ENCODE measurements around the gene RUNX3.

Gene RUNX3

DNA sequence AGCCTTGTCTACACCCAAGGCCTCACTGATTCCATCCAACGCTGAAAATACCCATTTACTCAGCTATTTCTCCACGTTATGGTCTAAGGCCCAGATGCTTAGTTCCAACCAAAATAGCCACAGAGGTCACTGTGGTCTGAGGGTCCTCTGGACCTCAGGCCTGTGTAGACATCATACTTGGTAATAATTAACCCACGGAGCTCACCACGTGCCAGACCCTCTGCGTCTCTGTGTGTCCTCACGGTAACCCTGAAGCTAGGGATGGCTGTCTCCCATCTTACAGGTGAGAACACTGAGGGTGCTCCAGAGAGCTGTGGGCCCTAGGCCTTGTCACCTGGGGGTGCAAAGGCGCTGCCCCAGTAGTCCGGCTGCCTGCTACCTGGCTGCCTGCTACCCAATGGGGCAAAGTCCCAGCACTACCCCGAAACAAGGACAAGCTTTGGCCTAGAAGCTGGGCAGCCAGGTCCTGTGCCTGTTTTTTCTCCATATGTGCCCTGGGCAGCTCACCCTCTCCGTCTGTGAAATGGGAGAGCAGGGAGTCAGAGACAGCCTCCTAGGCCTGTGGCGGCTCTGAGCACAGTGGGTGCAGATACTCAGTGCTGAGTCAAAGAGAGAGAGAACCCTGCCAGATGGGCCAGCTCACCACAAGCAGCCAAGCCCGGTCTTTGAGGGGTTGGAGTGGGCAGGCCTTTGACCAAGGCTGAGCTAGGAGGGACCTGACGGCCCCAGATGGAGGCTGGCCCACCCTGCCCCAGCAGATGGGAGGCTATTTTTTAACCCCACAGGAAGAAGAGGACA lies 17.0 kb upstream of the RUNX3 start:
- no peak for DNase-seq (ENCODE audit: low read depth in 2 of 2)

- DNase-seq (ENCODE audit: low read depth in 2 of 2): no peak
Observed at GRCh38 chr1:24945354-24946326, 15.6 kb upstream of the RUNX3 start.

DNA sequence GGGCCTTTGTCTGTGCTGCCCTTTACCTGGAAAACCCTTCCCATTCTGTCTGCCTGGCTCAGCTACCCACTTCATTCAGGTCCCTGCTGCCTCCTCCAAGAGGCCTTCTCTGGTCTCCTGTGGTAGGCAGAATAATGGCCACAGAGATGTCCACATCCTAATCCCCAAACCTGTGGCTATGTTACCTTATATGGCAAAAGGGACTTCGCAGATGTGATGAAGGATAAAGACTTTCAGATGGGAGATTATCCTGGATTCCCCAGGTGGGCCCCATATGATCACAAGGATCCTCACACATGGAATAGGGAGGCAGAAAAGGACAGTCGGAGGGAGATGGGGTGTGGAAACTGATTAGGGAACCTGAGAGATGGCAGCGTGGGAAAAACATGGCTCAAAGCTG lies 14.2 kb upstream of the RUNX3 start:
- no peak for DNase-seq (ENCODE audit: low read depth in 2 of 2)

DNA sequence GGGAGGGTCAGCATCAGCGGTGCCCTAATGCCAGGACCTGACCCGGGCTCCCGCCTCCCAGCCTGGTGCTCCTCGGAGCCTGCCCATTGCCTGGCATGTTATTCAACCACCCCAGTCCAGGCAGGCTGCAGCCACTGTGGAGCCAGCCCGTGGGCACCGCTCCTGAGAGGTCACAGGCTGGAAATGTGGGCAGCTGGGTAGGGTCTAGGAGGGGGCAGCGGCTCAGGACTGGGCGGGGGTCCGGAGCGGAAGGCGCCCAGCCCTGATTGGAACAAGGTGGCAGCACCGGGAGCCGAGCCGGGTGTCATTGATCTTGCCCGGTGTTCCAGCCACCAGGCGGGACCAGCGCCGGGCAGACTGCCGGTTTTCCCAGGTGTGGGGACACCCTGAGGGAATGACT lies 12.7 kb upstream of the RUNX3 start:
- DNase-seq (ENCODE audit: low read depth in 2 of 2): no peak

DNA sequence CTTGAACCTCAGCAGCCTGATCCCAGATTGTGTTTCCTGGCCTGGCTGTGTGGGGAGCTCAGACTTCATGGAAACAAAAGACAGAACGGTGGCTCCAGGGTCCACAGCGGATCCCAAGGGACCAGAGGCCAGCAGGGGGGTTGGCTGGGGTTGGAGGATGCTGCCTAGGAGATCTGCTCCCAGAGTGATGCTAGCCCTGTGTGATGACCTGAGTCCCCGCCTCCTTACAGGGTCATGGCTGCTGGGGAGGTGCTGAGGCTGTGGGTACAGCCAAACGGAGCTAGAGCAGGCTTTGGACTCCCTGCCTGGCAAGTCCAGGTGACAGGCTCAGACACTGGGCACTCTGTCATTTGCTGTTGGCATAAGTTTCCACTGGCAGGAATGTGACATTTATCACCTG lies 11.5 kb upstream of the RUNX3 start:
- DNase-seq (ENCODE audit: low read depth in 2 of 2): no peak

- no peak for DNase-seq (ENCODE audit: low read depth in 2 of 2)
Observed at GRCh38 chr1:24940231-24940630, 10.2 kb upstream of the RUNX3 start.

DNA sequence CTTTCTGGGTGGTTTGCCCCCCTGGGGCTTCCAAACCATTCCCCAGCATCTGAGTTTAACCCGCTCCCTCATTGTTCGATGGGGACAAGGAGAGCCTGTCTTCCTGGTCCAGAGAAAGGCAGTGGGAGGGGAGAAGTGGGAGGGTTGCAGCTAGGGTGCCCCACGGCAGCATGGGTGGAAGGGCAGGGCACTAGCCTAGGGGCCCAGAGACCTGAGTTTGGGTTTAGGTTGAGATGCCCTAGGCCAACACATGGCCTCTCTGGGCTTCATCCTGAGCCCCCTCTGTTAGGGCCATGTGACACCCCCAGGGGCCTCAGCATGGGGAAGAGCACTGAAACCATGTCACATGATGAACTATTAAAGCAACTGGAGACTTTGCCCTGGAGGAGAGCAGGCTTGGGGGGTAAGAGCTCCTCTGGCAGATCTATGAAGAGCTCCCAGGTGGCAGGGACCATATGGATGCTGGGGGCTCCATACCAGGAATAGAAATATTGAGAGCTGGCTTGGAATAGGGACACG lies 9.7 kb upstream of the RUNX3 start:
- DNase-seq (ENCODE audit: low read depth in 2 of 2): no peak

DNA sequence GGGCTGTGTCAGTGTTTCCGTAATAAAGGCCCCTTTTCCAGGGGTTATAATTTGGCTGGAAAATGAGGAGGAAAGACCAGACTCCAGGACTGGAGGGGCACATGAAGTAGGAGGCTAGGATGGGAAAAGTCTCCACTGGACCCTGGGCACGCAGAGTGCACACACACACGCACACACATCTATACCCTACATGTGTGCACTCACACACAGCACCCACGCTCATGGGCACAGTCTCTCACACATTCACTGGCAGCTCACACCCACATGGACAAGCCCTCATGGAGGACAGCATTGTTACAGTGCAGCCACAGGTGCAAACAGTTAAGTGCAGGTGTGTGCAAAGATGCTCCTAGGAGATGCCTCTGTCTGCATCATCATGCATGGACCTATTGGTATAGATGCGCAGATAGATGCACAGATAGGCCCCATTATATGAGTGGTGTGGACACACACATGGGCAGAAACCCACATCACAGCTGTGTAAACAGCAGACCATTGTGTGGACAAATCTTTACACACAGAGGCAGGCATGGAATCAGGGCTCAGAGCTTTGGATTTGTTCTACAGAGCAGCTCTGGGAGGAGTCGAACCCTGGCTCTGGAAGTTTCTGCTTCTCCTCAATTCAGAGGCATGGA lies 9.1 kb upstream of the RUNX3 start:
- no peak for DNase-seq (ENCODE audit: low read depth in 2 of 2)

DNA sequence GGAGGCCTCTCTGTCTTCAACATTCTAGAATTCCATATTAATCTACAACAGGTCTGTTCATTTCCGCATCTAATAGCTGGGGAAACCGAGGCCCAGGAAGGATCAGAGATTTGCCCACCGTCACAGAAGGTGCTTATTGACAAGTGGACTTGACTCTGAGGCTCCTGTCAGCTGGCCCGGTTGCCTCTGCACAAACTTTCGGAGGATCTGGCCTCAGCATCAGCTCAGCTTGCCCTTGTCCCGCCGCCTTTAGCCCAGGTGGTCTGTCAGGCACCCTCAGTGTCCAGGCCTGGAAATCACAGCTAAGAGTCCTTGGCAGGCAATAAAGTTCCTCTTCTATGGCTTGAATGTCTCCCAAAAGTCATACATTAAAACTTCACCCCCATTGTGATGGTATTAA lies 8.2 kb upstream of the RUNX3 start:
- DNase-seq (ENCODE audit: low read depth in 2 of 2): no peak

- no peak for DNase-seq (ENCODE audit: low read depth in 2 of 2)
Observed at GRCh38 chr1:24936684-24937083, 6.6 kb upstream of the RUNX3 start.

- DNase-seq (ENCODE audit: low read depth in 2 of 2): no peak
Observed at GRCh38 chr1:24935615-24936484, 5.8 kb upstream of the RUNX3 start.

DNA sequence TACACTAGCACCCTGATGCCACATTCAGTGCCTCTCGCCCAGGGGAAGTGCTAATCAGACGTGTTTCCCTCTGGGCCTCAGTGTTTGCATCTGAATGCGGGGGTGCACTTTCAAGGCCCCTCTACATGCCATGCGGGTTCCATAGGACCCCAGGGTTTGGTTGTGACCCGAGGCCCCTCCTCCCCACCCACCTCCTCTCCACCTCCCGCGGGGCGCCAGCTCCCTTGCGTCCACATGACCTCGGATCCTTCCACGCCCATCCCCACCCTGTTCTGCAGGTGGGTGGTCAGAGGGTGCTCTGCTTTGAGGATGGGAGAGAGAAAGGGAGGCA lies 5.1 kb upstream of the RUNX3 start:
- DNase-seq (ENCODE audit: low read depth in 2 of 2): no peak

- DNase-seq (ENCODE audit: low read depth in 2 of 2): no peak
Observed at GRCh38 chr1:24934310-24935195, 4.5 kb upstream of the RUNX3 start.

DNA sequence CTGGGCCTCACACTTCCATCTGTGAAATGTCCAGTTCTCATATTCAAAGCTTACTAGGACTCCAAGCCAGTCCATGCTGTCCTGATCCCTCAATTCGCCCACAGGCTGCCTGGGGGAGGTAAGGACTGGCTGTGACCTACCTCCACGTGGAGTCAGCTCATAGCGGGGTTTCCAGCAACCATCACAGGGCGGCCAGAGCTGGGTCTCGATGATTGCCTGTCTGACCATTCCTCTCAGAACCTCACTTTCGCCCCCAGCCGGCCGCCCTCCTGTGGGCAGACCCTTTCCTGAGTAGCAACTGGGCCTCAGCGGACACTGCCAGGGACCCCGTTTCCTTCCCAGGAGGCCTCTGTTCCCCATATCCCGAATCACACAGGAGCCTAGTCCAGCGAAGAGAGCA lies 3.4 kb upstream of the RUNX3 start:
- no peak for DNase-seq (ENCODE audit: low read depth in 2 of 2)

GRCh38 chr1:24932725-24933294 lies 2.7 kb upstream of the RUNX3 start:
- DNase-seq (ENCODE audit: low read depth in 2 of 2): no peak

DNA sequence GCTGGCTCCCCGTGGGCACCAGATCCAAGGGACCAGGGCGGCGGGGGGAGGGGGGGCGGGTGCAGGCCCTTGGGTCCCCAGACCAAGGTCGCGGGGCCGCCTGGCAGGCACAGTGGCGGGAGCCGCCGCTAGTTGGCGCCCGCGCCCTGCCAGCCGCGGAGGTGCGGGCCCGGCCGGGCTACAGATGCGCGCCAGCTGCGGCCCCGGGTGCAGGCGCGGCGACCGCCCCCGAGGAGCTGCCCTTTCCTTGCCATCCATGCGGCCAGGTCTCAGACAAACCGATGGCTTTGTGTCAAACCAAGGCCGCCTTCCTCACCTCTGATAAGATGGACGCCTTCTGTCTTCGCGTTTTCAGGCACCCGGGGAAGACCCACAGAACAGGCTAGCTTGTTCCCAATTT lies 2.2 kb upstream of the RUNX3 start:
- DNase-seq (ENCODE audit: low read depth in 2 of 2): no peak

DNA sequence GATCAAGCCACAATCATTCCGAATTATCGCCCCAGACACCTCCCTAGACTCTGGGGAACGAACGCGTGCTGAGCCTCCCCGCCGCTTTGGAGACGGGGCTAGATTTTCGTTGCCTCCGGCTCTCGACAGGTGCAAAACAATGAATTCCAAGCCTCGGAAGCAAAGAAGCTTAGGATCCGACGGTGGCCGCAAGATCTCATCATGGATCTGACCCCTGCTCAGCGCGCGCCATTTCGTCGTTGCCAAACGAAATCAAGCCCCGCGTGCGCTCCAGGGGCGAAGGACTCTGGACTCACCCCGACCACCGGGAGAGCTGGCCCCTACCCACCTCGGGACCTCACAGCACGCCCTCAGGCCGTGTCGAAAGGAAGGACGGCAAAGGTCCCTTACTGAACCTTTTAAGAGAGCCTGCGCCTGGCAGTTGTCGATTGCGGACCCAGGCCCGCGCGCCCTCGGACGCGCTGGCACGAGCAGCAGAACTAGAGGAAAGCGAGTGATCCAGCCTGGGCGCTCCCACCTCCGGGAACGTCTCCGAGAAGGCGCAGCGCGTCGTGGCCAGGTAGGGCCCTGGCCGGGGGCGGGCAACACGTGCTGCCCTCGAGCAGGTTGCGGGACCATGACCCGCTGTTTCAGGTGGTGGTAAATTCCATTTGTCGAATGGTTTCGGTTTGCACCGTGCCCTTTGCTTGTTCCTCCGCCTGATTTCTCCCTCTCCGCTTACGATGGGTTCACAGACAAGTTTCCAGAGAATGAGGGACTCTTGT lies 1.6 kb upstream of the RUNX3 start:
- no peak for DNase-seq (ENCODE audit: low read depth in 2 of 2)

DNA sequence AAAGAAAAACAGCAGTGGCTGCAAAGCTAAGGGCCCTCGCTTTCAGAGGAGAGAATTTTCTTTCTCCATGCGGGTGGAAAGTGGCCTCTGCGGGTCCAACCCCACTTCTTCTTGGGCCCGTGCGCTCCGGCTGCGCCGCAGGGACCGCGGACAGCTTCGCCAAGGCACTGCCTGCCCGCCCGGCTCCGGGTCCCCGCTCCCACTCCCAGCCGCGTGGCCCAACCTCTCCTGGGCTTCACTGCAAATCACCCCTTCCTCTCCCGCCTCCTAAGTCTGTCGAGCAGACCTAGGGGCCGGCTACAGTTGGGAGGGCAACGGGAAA lies 1.0 kb upstream of the RUNX3 start:
- no peak for DNase-seq (ENCODE audit: low read depth in 2 of 2)
